HPDE6-E6E7 (cell line): Measurements from ENCODE around the gene EPHA4.

Experiments
- DNase-seq: peaks from one replicate; pipeline ENCODE4 v3.0.0; 2011; ENCODE audit warnings: missing footprints; ENCODE audit errors: extremely low spot score

Gene EPHA4

GRCh38 chr2:221476195-221476594, 95.9 kb downstream of the EPHA4 start:
- no peak for DNase-seq

- no peak for DNase-seq
Measured at GRCh38 chr2:221473451-221473850, 98.7 kb downstream of the EPHA4 start.

- no peak for DNase-seq
Measured at GRCh38 chr2:221468317-221468716, 103.8 kb downstream of the EPHA4 start.

GRCh38 chr2:221467610-221468009, 104.5 kb downstream of the EPHA4 start:
- DNase-seq = no peak

GRCh38 chr2:221466744-221467143, 105.4 kb downstream of the EPHA4 start:
- no peak for DNase-seq

- DNase-seq = no peak
Measured at GRCh38 chr2:221465776-221466175, 106.3 kb downstream of the EPHA4 start.

DNA sequence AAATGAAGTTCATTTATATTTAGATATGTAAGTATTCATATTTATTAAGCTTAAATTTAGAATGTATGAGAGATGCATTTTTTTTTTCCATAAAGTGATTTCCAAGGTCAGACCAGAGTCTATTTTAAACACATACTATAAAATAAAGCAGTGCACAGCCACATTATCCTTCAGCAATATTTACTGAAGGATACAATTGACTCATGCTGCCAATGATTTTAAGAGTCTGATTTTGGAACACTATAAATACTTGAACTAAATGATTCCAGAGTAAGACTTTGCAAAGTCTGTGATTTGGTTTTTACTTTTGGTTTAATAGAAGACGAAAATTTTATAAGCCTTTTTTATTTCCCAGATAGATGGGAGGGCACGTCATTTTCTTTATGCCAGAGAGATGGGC, 107.1 kb downstream of the EPHA4 start:
- no peak for DNase-seq

DNA sequence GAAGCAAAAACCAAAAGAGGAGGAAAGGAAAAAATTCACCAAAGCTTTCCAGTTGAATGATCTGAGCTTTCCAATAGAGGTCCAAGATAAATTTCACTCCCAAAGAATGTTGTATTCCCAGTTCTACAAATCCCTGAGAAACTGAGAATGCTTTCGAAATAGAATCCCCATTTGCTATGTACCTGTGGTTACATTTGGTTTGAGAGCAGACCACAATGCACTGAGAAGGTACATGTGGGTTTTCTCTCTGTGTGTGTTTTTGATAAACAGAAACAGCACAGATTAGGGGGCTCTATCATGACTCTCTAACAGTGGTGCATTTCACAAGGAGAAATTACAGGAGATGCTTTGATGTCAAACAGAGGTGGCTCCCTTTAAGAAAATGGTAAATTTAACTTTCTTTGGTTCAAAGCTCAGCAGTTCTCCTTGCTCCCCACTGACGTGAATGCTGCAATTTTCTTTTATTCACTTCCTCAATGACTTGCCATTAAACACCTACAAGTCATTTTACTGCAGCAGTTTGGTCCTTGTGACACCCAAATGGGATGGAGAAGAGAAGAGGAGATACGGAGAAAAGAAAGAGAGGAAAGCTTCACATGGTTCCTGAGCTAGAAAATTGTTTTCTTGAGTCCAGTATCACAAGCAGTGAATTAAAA, 108.7 kb downstream of the EPHA4 start:
- DNase-seq = no peak

- DNase-seq = no peak
Measured at GRCh38 chr2:221461901-221462300, 110.2 kb downstream of the EPHA4 start.

DNA sequence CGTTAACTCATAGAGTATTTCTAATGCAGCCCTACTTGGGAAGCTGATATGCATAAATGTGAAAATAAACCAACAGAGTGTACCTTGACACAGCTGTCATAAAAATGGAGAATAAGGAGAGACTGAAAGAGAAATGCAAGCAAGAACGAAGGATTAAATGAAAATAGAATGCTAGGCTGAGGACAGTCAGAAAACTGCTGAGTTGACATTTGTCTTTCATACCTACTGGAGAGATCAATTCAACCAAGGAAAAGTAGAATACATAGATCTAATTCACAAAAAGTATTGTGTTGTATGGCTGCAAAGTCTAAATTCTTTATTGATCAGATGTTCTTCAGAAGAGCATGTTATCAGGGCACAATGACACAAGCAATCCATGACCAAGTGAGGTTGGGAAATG, 112.0 kb downstream of the EPHA4 start:
- DNase-seq = no peak

DNA sequence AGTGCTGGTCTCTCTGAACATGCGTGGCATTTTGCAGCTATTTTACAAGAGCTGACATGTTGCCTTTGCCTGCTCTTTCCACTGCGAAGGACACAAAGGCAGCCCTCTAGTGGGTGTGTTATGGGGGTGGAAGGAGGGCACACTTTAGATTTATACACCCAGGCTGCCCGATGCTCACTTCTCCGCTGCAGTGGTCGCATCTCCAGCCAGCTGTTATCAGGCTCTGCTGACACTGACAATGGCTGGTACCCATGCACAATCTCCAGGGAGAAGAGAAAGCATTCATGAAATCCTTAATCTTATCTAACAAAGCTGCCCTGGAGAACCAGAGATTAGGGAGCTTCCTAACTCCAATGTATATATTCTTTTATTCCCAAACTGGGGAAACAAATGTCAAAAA, 113.5 kb downstream of the EPHA4 start:
- no peak for DNase-seq

DNA sequence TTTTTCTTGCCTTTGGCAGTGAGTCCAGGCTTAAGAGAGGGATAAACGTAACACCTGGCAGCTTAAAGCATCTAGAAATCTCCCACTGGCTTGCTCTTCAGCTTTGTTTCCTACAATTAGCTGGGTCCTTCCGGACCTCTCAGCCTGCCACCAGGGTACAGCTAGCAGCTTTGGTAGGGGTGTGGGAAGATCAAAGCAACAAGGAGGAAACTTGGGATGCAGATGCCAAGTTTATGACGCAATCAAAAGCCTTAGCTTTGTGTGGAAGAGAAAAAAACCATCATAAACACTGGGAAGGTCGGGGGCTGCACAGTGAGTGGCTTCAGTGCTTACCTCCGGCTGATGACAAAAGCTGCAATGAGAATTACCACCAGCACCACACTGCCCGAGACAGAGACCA, 116.9 kb downstream of the EPHA4 start:
- DNase-seq = no peak

GRCh38 chr2:221454459-221455105, 117.5 kb downstream of the EPHA4 start:
- no peak for DNase-seq

GRCh38 chr2:221451862-221452788, 120.0 kb downstream of the EPHA4 start:
- DNase-seq = no peak

DNA sequence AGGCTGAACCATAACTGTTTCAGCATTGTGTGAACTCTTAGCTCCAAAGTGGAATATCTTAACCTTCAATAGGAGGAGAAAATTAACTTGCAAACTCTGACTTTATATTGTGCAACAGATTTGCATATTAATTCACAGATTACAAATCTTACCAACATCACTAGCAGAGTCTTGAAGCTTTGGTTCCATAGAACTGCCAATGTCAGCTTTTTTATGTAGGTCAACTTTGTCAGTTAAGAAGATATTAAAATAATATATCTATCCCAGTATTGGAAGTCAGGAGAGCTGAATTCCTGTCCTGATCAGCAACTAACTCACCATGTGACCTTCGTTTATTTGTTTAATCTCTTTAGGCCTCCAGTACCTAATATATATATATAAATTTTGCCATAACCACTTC, 121.8 kb downstream of the EPHA4 start:
- DNase-seq = no peak

- no peak for DNase-seq
Measured at GRCh38 chr2:221449406-221449805, 122.7 kb downstream of the EPHA4 start.

DNA sequence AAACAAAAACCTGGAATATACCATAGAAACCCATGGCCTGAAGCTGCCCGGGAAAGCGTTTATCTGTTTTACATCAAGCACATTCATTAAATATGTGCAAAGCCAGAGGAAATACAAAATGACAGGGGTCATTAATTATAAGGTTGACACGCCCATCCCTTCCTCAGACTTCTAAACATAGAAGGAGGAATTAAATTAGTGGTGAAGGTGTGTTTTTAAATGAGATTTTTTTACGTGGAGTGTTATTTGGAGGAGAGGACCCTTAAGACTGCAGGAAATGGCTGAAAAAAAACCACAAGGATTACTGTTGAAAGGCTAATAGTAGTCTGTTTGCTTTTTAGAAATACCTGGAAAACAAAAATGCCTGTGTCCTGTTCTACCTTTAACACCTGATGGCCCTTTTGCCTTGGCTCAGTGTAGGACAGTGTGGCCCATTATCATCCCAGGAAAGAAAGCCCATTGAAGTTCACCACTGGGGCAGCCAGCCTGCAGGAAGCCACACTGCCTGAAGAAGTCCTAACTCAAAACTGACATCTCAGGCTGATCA, 123.2 kb downstream of the EPHA4 start:
- DNase-seq = no peak

DNA sequence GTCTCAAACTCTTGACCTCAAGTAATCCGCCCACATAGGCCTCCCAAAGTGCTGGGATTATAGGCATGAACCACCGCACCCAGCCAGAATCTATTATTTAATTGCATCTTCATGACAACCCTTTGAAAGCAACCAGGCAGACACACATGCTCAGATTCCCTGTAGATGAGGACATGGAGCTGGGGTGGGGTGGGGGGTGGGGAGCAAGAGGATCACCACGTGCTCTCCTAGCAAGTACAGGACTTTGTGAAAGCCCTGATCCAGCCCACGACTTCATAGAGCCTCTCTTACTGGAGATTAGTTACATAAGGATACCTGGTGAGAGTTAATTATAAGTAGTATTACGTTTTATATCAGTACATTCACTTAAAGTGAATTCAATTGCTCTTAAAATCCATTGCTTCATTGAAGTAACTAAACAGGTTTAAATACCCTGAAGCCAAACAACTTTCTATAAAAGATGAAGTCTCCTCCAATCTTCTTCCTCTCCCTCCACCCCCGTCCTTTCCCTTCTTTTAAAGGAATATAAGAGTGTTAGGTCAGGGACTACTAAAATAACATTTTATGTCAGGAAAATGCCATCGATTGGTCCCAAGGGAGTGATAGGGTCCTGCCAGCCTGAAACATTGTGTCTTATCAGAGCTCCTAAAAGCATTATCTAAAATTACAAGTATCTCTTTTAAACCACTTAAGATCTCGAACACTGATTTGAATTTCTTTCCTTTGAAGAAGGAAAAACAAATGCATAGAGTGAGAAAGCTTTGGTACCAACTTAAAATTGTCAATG, 123.9 kb downstream of the EPHA4 start:
- no peak for DNase-seq

- no peak for DNase-seq
Measured at GRCh38 chr2:221447310-221447709, 124.8 kb downstream of the EPHA4 start.

- no peak for DNase-seq
Measured at GRCh38 chr2:221446140-221446539, 126.0 kb downstream of the EPHA4 start.

- no peak for DNase-seq
Measured at GRCh38 chr2:221444106-221444505, 128.0 kb downstream of the EPHA4 start.

DNA sequence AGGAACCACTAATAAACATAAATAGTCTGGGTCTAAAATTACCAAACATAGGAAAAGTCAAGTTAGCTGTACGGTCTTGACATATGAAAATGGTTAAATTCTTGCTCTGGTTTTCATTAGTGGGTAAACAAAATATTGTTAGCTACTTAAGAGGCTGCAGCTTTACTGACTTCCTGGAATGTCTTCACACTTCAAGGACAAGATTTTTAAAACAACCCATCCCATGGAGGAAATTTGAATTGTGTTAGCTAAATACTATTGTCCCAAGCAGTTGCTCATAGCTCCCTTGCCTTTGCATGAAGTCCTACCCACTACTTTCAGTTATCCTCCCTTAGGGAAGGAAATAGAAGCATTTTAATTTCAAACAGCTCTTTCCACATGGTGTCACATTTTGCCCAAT, 128.5 kb downstream of the EPHA4 start:
- no peak for DNase-seq
